Nasal cavity respiratory epithelium epithelial cell of viscerocranial mucosa (primary cell): ENCODE measurements around the gene SPATA31A5. TPM values are rescaled to one million over a fixed set of nuclear protein-coding genes. Genes with fewer than 3 reads are reported as not detected.

Source experiments
- total RNA-seq: library from RNA; depleted of rRNA; stranded (reverse); fragments of >200 nt; gene quantifications from 2 replicates; pipeline ENCODE4 v1.2.3, GENCODE V29; 2014

SPATA31A5 gene
- not detected in 2 replicates for total RNA-seq

GRCh38 chr9:60914107-60914506 lies at the start of gene SPATA31A5:
SPATA31A5 (plus strand) TSS chr9:60914407; CDS start chr9:60914436, 29 bp downstream.

